ENCODE measurements around the gene MED10. TPM values are rescaled to one million over a fixed set of nuclear protein-coding genes. Genes with fewer than 3 reads are reported as not detected.

MED10 gene
- polyA plus RNA-seq, 1 experiment: 36.3 TPM

GRCh38 chr5:6343951-6344592 is 34.3 kb downstream of the MED10 start:
- no peak overlapping the region for H3K27ac ChIP-seq (ENCODE audit: low read depth, low read length)
- CTCF ChIA-PET: no interaction called here
- DNase-seq (ENCODE audit: low read depth, low spot score): no peak
- no peak overlapping the region for H3K4me3 ChIP-seq (ENCODE audit: low read depth, low read length)
- H3K27me3 ChIP-seq (ENCODE audit: control insufficient read depth, insufficient read depth, low read length): no peaks in the 10 kb centered on the region
- TF ChIP-seq, protein P1, sequence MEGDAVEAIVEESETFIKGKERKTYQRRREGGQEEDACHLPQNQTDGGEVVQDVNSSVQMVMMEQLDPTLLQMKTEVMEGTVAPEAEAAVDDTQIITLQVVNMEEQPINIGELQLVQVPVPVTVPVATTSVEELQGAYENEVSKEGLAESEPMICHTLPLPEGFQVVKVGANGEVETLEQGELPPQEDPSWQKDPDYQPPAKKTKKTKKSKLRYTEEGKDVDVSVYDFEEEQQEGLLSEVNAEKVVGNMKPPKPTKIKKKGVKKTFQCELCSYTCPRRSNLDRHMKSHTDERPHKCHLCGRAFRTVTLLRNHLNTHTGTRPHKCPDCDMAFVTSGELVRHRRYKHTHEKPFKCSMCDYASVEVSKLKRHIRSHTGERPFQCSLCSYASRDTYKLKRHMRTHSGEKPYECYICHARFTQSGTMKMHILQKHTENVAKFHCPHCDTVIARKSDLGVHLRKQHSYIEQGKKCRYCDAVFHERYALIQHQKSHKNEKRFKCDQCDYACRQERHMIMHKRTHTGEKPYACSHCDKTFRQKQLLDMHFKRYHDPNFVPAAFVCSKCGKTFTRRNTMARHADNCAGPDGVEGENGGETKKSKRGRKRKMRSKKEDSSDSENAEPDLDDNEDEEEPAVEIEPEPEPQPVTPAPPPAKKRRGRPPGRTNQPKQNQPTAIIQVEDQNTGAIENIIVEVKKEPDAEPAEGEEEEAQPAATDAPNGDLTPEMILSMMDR (IDR thresholded peaks at IDR 0.05; ENCODE audit: low read depth, low read length): no peak
- peaks cover 20% of the 10 kb centered on the region for H3K9me3 ChIP-seq (ENCODE audit: control insufficient read depth, insufficient read depth, low read length)
- POLR2A ChIA-PET: no interaction called here

DNA sequence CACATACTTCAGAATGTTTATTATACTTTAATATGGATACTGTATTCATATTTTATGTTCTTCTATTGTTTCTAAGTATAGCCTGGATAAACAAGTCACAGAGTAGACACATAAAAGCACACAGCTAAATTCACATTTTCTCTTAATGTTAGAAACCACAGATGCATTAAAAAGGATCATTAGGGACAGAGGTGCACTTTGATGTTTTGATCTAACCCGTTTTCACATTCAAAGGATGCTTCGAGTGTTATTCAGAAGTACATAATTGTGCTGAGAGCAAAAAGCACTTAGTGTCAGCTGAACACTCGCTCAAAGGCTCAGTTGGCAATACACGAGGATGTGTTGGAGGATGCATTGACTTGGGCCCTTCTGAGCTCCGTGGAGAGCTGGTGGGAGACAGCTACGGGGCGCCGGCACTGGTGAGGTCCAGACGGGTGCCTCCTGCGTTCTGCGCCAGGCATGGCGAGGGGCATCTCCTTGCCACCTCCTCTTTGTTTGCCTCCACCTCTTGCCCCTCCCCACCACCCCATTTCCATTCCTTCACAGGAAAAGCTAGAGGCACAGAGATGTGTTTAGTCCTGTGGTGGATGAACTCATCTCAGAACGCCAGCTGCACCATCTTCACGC is 35.5 kb downstream of the MED10 start:
- Histone ChIP-seq H3K4me3 (ENCODE audit: low read depth, low read length) (no peak overlapping the region), H3K27me3 (ENCODE audit: control insufficient read depth, insufficient read depth, low read length) (no peaks in the 10 kb centered on the region), H3K9me3 (ENCODE audit: control insufficient read depth, insufficient read depth, low read length) (peaks cover 9% of the 10 kb centered on the region), H3K27ac (ENCODE audit: low read depth, low read length) (no peak overlapping the region)
- TF ChIP-seq, protein P1 (IDR thresholded peaks at IDR 0.05; ENCODE audit: low read depth, low read length): no peak
- DNase-seq (ENCODE audit: low read depth, low spot score): no peak
- ChIA-PET POLR2A (no interaction called here), CTCF (no interaction called here)

GRCh38 chr5:6340100-6340499 is 38.2 kb downstream of the MED10 start:
- ChIA-PET POLR2A (no interaction called here), CTCF (interaction anchor here (0.6 kb wide), 1 partner anchor 1641 kb away, joined by 4 read pairs; no protein-coding TSS in a partner anchor)
- H3K4me3 ChIP-seq (ENCODE audit: low read depth, low read length): no peak overlapping the region
- no peak for DNase-seq (ENCODE audit: low read depth, low spot score)
- peaks cover 16% of the 10 kb centered on the region for H3K9me3 ChIP-seq (ENCODE audit: control insufficient read depth, insufficient read depth, low read length)
- TF ChIP-seq, protein P1 (IDR thresholded peaks at IDR 0.05; ENCODE audit: low read depth, low read length): no peak
- H3K27me3 ChIP-seq (ENCODE audit: control insufficient read depth, insufficient read depth, low read length): no peaks in the 10 kb centered on the region
- H3K27ac ChIP-seq (ENCODE audit: low read depth, low read length): no peak overlapping the region

DNA sequence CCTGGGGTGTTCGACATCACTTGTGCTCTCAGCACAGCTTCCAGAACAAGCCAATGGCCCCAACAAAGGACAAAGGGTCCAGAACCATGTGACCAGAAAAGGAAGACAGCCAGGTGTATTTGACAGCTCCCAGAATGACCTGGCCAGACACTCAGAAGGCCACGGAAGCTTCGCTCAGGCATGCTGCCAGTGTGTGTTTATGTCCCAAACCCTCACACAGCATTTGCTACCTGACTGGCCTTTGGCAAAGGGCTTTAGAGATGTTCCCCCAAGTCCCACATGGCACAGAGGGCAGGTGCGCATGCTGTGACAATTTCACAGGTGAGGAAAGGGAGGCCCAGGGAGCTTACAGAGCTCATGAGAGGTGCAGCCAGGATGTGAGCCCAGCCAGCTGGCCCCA is 39.5 kb downstream of the MED10 start:
- Histone ChIP-seq H3K27ac (ENCODE audit: low read depth, low read length) (no peak overlapping the region), H3K9me3 (ENCODE audit: control insufficient read depth, insufficient read depth, low read length) (peaks cover 15% of the 10 kb centered on the region), H3K27me3 (ENCODE audit: control insufficient read depth, insufficient read depth, low read length) (no peaks in the 10 kb centered on the region), H3K4me3 (ENCODE audit: low read depth, low read length) (no peak overlapping the region)
- DNase-seq (ENCODE audit: low read depth, low spot score): no peak
- TF ChIP-seq, protein P1 (IDR thresholded peaks at IDR 0.05; ENCODE audit: low read depth, low read length): no peak
- ChIA-PET POLR2A (no interaction called here), CTCF (no interaction called here)

- no peak overlapping the region for H3K4me3 ChIP-seq (ENCODE audit: low read depth, low read length)
- no peak overlapping the region for H3K27ac ChIP-seq (ENCODE audit: low read depth, low read length)
- H3K9me3 ChIP-seq (ENCODE audit: control insufficient read depth, insufficient read depth, low read length): peaks cover 14% of the 10 kb centered on the region
- H3K27me3 ChIP-seq (ENCODE audit: control insufficient read depth, insufficient read depth, low read length): no peaks in the 10 kb centered on the region
- no peak for DNase-seq (ENCODE audit: low read depth, low spot score)
- TF ChIP-seq, protein P1 (IDR thresholded peaks at IDR 0.05; ENCODE audit: low read depth, low read length): no peak
- POLR2A ChIA-PET: no interaction called here
- CTCF ChIA-PET: interaction anchor here (0.6 kb wide), 1 partner anchor 403 kb away, joined by 3 read pairs; no protein-coding TSS in a partner anchor
Observed at GRCh38 chr5:6338135-6338534, 40.2 kb downstream of the MED10 start.
